Measurements from ENCODE around the gene LMCD1. TPM values are rescaled to one million over a fixed set of nuclear protein-coding genes. Genes with fewer than 3 reads are reported as not detected.

Gene LMCD1
- total RNA-seq, 2 donors from 2014 or later = 10.9 to 32.4 TPM

- Histone ChIP-seq H3K4me1 (peaks cover 11% of the 10 kb centered on the region), H3K4me3 (no peak overlapping the region), H3K27ac (no peak overlapping the region), H3K9me3 (no peaks in the 10 kb centered on the region), H3K36me3 (replicated peaks in 1 of 2; ENCODE audit: insufficient read depth in 1 of 2, low read depth in 2 of 2) (no peaks in the 10 kb centered on the region), H3K27me3 (no peaks in the 10 kb centered on the region)
- TF ChIP-seq POLR2A (IDR thresholded peaks at IDR 0.05) (no peak), CTCF (IDR thresholded peaks at IDR 0.05) (no peak)
- WGBS, 2 donors = 83 to 88% methylated on average over 2 of the region's 2 CpGs
- intact Hi-C loops (cut with DNase I) = no loop called here
- no peak for ATAC-seq
- DNase-seq = no peak
Measured at GRCh38 chr3:8489278-8489792, 12.3 kb upstream of the LMCD1 start.

DNA sequence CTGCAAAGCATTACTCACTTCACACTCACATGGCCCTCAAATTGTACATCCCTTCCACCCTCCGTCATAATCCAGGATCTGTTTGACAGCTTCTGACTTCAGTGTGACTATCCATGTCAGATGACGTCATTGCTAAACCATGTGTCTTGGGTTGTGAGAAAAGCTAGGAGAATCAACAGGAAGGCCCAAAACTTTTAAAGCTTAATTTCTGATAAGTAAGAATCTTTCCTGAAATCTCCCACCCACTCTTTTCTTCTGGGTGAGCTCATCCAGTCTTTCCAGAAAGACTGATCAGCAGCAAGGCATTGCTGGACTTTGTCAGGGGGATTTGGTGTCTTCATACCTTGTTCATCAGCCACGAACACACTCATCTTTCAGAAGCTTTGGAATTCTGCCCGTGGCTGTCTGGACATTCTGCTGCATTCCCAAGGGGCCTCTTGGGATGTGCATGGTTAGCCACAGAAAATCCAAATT, 11.5 kb upstream of the LMCD1 start:
- intact Hi-C loops (cut with DNase I) = no loop called here
- TF ChIP-seq POLR2A (IDR thresholded peaks at IDR 0.05) (no peak), CTCF (IDR thresholded peaks at IDR 0.05) (no peak)
- 65 to 66% methylated on average over 4 of the region's 4 CpGs for WGBS, 2 donors
- H3K9me3 ChIP-seq = no peaks in the 10 kb centered on the region
- ATAC-seq = peak; percentile 36
- no peak overlapping the region for H3K27ac ChIP-seq
- no peaks in the 10 kb centered on the region for H3K27me3 ChIP-seq
- no peak overlapping the region for H3K4me3 ChIP-seq
- H3K4me1 ChIP-seq = peaks cover 11% of the 10 kb centered on the region
- DNase-seq = peak in 2 of 4 donors; percentile 35 to 51
- H3K36me3 ChIP-seq (replicated peaks in 1 of 2; ENCODE audit: insufficient read depth in 1 of 2, low read depth in 2 of 2) = no peaks in the 10 kb centered on the region

DNA sequence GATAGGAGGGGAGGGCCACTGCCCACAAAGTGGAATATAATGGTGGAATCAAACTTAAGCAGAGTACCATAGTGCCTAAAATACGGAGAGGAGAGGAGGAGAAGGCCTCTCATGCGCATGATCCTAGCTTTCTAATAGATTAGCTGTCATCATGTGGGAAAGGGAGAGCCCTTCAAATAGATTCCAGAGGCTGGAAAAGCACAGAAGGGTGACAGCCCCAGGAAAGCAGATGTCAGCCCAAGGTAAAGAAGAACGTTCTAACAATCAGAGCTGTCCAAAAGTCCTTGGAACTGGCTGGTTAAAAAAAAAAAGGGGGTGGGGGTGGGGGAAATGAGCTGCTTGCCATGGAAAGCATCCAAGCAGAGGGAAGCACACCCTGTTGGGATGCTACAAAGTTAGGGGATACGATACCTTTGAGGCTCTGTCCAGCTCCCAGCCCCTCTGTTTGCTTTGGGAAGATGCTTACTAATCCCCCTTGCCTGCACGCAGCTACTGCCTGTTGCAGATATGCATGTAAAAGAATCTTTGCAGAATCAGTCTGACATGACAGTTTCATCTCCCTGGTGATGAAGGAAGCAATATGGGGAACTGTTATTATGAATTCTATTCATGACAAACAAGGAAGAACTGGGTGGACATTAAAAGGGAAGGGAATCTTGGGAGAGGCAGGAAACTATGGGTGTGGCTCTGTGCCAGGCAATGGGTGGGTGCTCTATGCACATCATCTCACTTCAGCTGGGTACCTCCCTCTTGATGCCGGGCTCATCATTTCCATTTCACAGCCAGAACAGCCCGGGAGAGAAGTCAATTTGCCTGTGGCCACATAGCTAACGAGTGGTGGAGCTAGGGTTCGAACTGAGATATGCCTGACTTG, 10.1 kb upstream of the LMCD1 start:
- peak in 3 of 4 donors; percentile 16 to 24 (median 17) for DNase-seq
- WGBS, 2 donors = 69 to 78% methylated on average over 9 of the region's 9 CpGs
- H3K27me3 ChIP-seq = no peaks in the 10 kb centered on the region
- TF ChIP-seq CTCF (IDR thresholded peaks at IDR 0.05) (no peak), POLR2A (IDR thresholded peaks at IDR 0.05) (no peak)
- no peaks in the 10 kb centered on the region for H3K9me3 ChIP-seq
- H3K4me1 ChIP-seq = peaks cover 11% of the 10 kb centered on the region
- ATAC-seq = no peak
- no peaks in the 10 kb centered on the region for H3K36me3 ChIP-seq (replicated peaks in 1 of 2; ENCODE audit: insufficient read depth in 1 of 2, low read depth in 2 of 2)
- intact Hi-C loops (cut with DNase I) = no loop called here
- no peak overlapping the region for H3K4me3 ChIP-seq
- H3K27ac ChIP-seq = no peak overlapping the region

DNA sequence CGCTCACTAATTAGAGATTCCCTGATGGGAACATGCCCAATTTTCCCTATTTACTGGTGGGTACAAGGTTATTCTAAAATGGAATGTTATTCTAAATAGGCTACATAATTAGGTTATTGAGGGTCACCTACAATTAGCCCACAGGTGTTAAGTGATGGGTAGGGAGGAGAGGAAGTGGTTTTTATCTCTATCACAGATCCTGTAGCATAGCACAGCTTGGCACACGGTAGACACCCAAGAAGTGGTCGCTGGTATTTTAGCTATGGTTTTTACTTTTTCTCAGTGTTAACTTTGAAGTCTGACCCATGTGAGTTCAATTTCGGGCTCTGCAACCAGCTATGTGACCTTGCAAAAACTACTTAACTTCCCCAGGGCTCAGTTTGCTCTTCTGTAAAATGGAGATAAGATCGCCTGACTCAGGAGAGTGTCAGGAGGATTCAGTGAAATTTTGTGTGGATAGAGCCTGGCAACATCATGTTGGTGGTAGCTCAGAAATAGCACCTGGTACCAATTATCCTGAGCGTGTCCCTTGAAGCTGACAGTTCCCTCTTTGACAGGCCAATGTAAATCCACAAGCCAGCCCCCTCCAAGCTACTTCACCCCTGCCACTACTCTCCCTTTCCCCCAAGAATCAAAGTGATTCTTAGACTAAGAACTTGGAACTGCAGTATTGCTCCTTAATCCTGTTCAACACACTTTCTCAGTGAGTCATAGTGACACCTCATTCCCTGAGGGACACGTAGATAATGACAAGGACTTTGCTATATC, 8.7 kb upstream of the LMCD1 start:
- ATAC-seq = no peak
- intact Hi-C loops (cut with DNase I) = no loop called here
- Histone ChIP-seq H3K9me3 (no peaks in the 10 kb centered on the region), H3K4me1 (no peaks in the 10 kb centered on the region), H3K27ac (no peak overlapping the region), H3K27me3 (no peaks in the 10 kb centered on the region), H3K4me3 (no peak overlapping the region), H3K36me3 (replicated peaks in 1 of 2; ENCODE audit: insufficient read depth in 1 of 2, low read depth in 2 of 2) (no peaks in the 10 kb centered on the region)
- no peak for DNase-seq
- no peak for TF ChIP-seq POLR2A (IDR thresholded peaks at IDR 0.05)
- no peak for TF ChIP-seq CTCF (IDR thresholded peaks at IDR 0.05)
- WGBS, 2 donors = 82 to 83% methylated on average over 6 to 7 of the region's 7 CpGs

Measured in body of pancreas (tissue), 4 donors.